GM21528 (cell line): ENCODE data around the gene HNRNPCL4.
"Not testable (repeated sequence)": the region's sequence is repeated elsewhere in the genome, so short reads cannot be mapped to it uniquely, and the experiment has no call there.

Experiments
- ATAC-seq: cut with Tn5 transposase; IDR thresholded peaks from one replicate; pipeline ENCODE4 v1.9.1; 2021; ENCODE audit warnings: mild to moderate bottlenecking, moderate library complexity; ENCODE audit not compliant: unreplicated experiment, low FRiP score

Gene HNRNPCL4

DNA sequence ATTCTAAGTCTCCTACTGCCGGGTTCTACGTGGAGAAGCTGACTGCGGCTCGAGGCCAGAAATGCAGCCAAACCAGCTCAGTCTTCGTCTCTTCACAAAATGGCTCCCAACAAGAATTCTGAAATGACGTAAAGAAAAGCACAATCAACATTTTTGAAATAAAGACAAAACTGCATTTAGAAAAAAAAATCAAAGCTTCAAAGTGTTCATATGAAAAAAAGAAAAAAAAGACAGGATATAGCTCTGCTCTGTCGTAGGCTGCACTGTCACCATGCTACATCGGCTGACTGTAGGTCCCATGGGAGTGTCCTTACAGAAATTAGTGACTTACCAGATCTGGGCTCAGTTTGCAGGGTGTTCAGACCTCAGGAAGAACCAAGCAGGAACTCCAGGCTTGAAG lies at the start of gene HNRNPCL4:
Gene HNRNPCL4, minus strand, starts transcription at position 101 of the 400 bp plus-strand sequence. CDS start 164 bp downstream, outside the sequence.
- ATAC-seq: not testable (repeated sequence)

DNA sequence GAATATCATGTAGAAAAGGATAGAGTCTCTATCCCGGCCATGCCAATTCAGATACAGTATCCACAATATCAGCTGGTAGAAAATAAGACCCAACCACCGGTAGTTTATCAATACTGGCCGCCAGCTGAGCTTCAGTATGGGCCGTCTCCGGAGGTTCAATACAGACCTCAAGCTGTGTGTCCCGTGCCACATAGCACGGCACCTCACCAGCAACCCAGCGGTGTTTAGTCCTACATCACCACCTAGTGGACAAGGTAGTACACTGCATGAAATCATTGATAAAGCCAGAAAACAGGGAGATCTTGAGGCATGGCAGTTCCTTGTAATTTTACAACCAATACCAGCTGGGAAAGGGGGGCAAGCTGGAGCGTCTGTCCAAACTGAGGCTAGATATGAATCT lies 43.3 kb upstream of the HNRNPCL4 start:
- not testable (repeated sequence) for ATAC-seq

DNA sequence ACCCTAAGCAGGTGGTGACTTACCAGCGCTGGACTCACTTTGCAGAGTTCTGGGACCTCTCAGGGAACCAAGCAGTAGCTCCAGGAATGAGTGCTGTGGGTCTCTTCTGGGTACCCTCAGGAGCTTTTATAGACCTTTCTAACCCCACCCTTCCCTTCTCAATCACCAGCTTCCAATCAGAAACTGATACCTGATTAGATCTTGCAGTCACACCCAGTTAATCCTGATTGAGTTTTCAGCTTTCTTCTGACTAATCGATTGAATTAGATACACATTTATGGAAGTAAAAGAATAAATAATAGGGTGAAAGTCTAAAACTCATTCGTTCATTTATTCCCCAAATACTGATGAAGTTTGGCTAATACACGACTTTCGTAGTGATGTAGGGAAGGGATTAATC lies 35.9 kb upstream of the HNRNPCL4 start, which contains the start of gene PRAMEF13:
Gene PRAMEF13, minus strand, starts transcription at position 101 of the 400 bp plus-strand sequence. CDS start 1,820 bp downstream, outside the sequence.
- not testable (repeated sequence) for ATAC-seq

- not testable (repeated sequence) for ATAC-seq
These were observed 6.1 kb upstream of the HNRNPCL4 start, which contains the start of gene PRAMEF9 for GRCh38 chr1:13171548-13171947. PRAMEF9 (plus strand) TSS chr1:13171848; CDS start chr1:13175281, 3,433 bp downstream.

- not testable (repeated sequence) for ATAC-seq
These were observed 9.5 kb downstream of the HNRNPCL4 start, which contains the start of gene PRAMEF26 for GRCh38 chr1:13155909-13156308. PRAMEF26 (minus strand) TSS chr1:13156009; CDS start chr1:13153095, 2,914 bp downstream.

GRCh38 chr1:13116754-13117153 lies 48.7 kb downstream of the HNRNPCL4 start, which contains the start of gene HNRNPCL2:
HNRNPCL2 (minus strand) TSS chr1:13116854; CDS start chr1:13116400, 454 bp downstream.
- not testable (repeated sequence) for ATAC-seq
